ENCODE data around the gene CCDC112.

- no peak for TF ChIP-seq CTCF (conservative IDR thresholded peaks at IDR 0.05; ENCODE audit: low read depth in 2 of 2)
- TF ChIP-seq EZH2 (IDR thresholded peaks at IDR 0.05; ENCODE audit: low read depth, unreplicated experiment) = no peak
- no peak for TF ChIP-seq POLR2AphosphoS5 (IDR thresholded peaks at IDR 0.05; ENCODE audit: low read depth)
- no peak for TF ChIP-seq REST (IDR thresholded peaks at IDR 0.05; ENCODE audit: unreplicated experiment)
- TF ChIP-seq CREB1 (CRISPR knock-in tag; IDR thresholded peaks at IDR 0.05; ENCODE audit: low read depth) = no peak
- no peak for TF ChIP-seq NANOG (IDR thresholded peaks at IDR 0.05; ENCODE audit: borderline replicate concordance)
- TF ChIP-seq EZH2phosphoT487 (IDR thresholded peaks at IDR 0.05; ENCODE audit: unreplicated experiment) = no peak
- no peak for TF ChIP-seq ZNF114 (CRISPR knock-in tag; IDR thresholded peaks at IDR 0.05)
- no peak for TF ChIP-seq JUNB (IDR thresholded peaks at IDR 0.05; ENCODE audit: unreplicated experiment)
- no peak for TF ChIP-seq ETS1 (IDR thresholded peaks at IDR 0.05)
Measured at GRCh38 chr5:115320515-115320914, 24.1 kb upstream of the CCDC112 start.

Measured in GM23338 (cell line).